ENCODE measurements around the gene ALG3. TPM values are rescaled to one million over a fixed set of nuclear protein-coding genes. Genes with fewer than 3 reads are reported as not detected.

The ALG3 gene
- total and polyA plus RNA-seq, 9 of the 15 experiments (the other 6 are each of a cell fraction or from before 2014, with no cell fraction given) = 37.5 to 107 (median 80.1) TPM

GRCh38 chr3:184295771-184296170 lies 47.0 kb upstream of the ALG3 start:
- ATAC-seq (no peak), FAIRE-seq (no peak), DNase-seq (ENCODE audit: extremely low read depth in 1 of 4, low spot score in 3 of 4) (no peak)
- Histone ChIP-seq H3K4me1 (replicated peaks in 1 of 2; ENCODE audit: control insufficient read depth in 2 of 2, insufficient read depth in 2 of 2, low read length in 2 of 2) (peaks cover 7 to 21% of the 10 kb centered on the region in 2 experiments; a peak in 4 of 5 replicates), H3K27me3 (ENCODE audit: control insufficient read depth in 2 of 2, insufficient read depth in 2 of 2, low read length in 2 of 2) (peaks cover 13 to 21% of the 10 kb centered on the region in 2 experiments; a peak in 4 of 5 replicates), H3K9me1 (ENCODE audit: control insufficient read depth, insufficient read depth, low read length) (no peaks in the 10 kb centered on the region), H3K4me3 (no peak overlapping the region), H4K20me1 (replicated peaks; ENCODE audit: control insufficient read depth, insufficient read depth, low read length) (no peaks in the 10 kb centered on the region; the same call in 1 of the 2 replicates), H3K27ac (ENCODE audit: extremely low read depth, low read depth, low read length) (no peak overlapping the region), H3K79me2 (ENCODE audit: control insufficient read depth, insufficient read depth, low read length) (peaks cover 18% of the 10 kb centered on the region), H2AFZ (ENCODE audit: low read depth, low read length) (no peak overlapping the region), H3K9me3 (replicated peaks; ENCODE audit: control insufficient read depth, insufficient read depth, low read depth, low read length) (no peaks in the 10 kb centered on the region), H3K4me2 (ENCODE audit: insufficient read depth, low read length) (no peak overlapping the region), H3K36me3 (ENCODE audit: control insufficient read depth, insufficient read depth, low read length) (peaks cover 10% of the 10 kb centered on the region), H3K9ac (ENCODE audit: insufficient read depth in 1 of 2, low read depth in 2 of 2, low read length in 2 of 2) (no peak overlapping the region)
- ChIA-PET POLR2A (interaction anchor here (1.3 kb wide), 1 partner anchor 13 kb away, joined by 3 read pairs; no protein-coding TSS in a partner anchor), CTCF (ENCODE audit: low intra/inter-chr PET ratio) (no interaction called here)
- in situ Hi-C loops (cut with MboI) (no loop called here), intact Hi-C loops (cut with micrococcal nuclease) (loop anchor here (5.0 kb wide), 1 partner anchor 123 kb away; the partner anchor contains the start of gene AP2M1)
- BruUV-seq (replicated peaks) = no TSS peak
- 28% methylated on average over 3 of the region's 3 CpGs for WGBS (ENCODE audit: insufficient coverage, low coverage, missing lambda C conversion rate)
- no peak for TF ChIP-seq ZNF174 (CRISPR knock-in tag; IDR thresholded peaks at IDR 0.05)
- TF ChIP-seq HLTF (IDR thresholded peaks at IDR 0.05) = no peak
- no peak for TF ChIP-seq ZBTB8A (IDR thresholded peaks at IDR 0.05; ENCODE audit: partially characterized antibody)
- no peak for TF ChIP-seq HEY1 (CRISPR knock-in tag; IDR thresholded peaks at IDR 0.05; ENCODE audit: borderline replicate concordance)
- TF ChIP-seq ZNF311 (CRISPR knock-in tag; IDR thresholded peaks at IDR 0.05) = no peak
- no peak for TF ChIP-seq ZNF354B (CRISPR knock-in tag; IDR thresholded peaks at IDR 0.05)
- TF ChIP-seq ZZZ3 (IDR thresholded peaks at IDR 0.05) = no peak
- TF ChIP-seq ZNF133 (CRISPR knock-in tag; IDR thresholded peaks at IDR 0.05) = no peak
- TF ChIP-seq E2F4 (CRISPR knock-in tag; IDR thresholded peaks at IDR 0.05; ENCODE audit: low read depth) = no peak

Measured in K562 (cell line).